HepG2 (cell line): ENCODE results near the gene ESRP2. TPM values are rescaled to one million over a fixed set of nuclear protein-coding genes. Genes with fewer than 3 reads are reported as not detected.

Source experiments
- ARHGAP35 ChIP-seq: sonication (generic); formaldehyde crosslinking; IDR thresholded peaks from 2 replicates; pipeline ENCODE4 v1.9.0; 2022; ENCODE audit warnings: mild to moderate bottlenecking, inconsistent platforms, moderate library complexity, missing genetic modification reagents, borderline replicate concordance
- HCFC1 ChIP-seq: fragments of 150-350 bp; IDR thresholded peaks from 2 replicates; pipeline ENCODE4 v1.6.1; 2014; ENCODE audit warnings: low read depth, low read length
- HES4 ChIP-seq: sonication (generic); formaldehyde crosslinking; IDR thresholded peaks from 2 replicates; pipeline ENCODE4 v1.9.0; 2021; ENCODE audit warnings: mild to moderate bottlenecking, missing genetic modification reagents, borderline replicate concordance
- MTA3 ChIP-seq: sonication (generic); formaldehyde crosslinking; IDR thresholded peaks from 2 replicates; pipeline ENCODE4 v1.4.0; 2020; ENCODE audit warnings: missing genetic modification reagents
- ZMAT3 ChIP-seq: sonication (generic); formaldehyde crosslinking; conservative IDR thresholded peaks from 2 replicates; pipeline ENCODE4 v1.7.0; 2021; ENCODE audit warnings: missing genetic modification reagents
- ZNF382 ChIP-seq: sonication (generic); formaldehyde crosslinking; IDR thresholded peaks from 2 replicates; pipeline ENCODE4 v1.5.0; 2020; ENCODE audit warnings: missing genetic modification reagents, mild to moderate bottlenecking, borderline replicate concordance
- ZNF441 ChIP-seq: sonication (generic); formaldehyde crosslinking; IDR thresholded peaks from 2 replicates; pipeline ENCODE4 v1.7.0; 2021; ENCODE audit warnings: missing genetic modification reagents, borderline replicate concordance
- polyA plus RNA-seq, 8 experiments: library from polyadenylated mRNA; depleted of rRNA in 3 of 8; stranded (reverse) in 7 of 8; unstranded in 1 of 8; fragments of >200 nt; fragmentation: Illumina TruSeq in 4 of 8; extraction: Trizol in 4 of 8; gene quantifications; 2 replicates each; pipeline versions ENCODE4 v1.2.1 to v1.2.3, GENCODE V29; 2011 to 2016; ENCODE audit warnings: low read depth in 4 of 8, missing spikeins in 1 of 8, mixed read lengths in 1 of 8; ENCODE audit not compliant: insufficient read depth in 1 of 8
- total RNA-seq, 5 experiments: library from RNA; depleted of rRNA; stranded (reverse); fragments of >200 nt; fragmentation: Illumina TruSeq; extraction: Trizol; gene quantifications; 2 replicates each; pipeline ENCODE4 v1.2.3, GENCODE V29; 2016; ENCODE audit warnings: low read depth in 1 of 5
- TF ChIP-seq, protein P1 (sequence below): sonication (generic); formaldehyde crosslinking; IDR thresholded peaks from 2 replicates; pipeline ENCODE4 v1.9.0; 2022; ENCODE audit warnings: low read depth, missing genetic modification reagents
- TF ChIP-seq, protein P2 (sequence below): sonication (generic); formaldehyde crosslinking; IDR thresholded peaks from 2 replicates; pipeline ENCODE4 v1.4.0; 2020; ENCODE audit warnings: missing genetic modification reagents

Gene ESRP2
- total and polyA plus RNA-seq, 2 of the 13 experiments (the other 11 are each of a cell fraction or from before 2014, with no cell fraction given), result 21.1 to 32.4 TPM

DNA sequence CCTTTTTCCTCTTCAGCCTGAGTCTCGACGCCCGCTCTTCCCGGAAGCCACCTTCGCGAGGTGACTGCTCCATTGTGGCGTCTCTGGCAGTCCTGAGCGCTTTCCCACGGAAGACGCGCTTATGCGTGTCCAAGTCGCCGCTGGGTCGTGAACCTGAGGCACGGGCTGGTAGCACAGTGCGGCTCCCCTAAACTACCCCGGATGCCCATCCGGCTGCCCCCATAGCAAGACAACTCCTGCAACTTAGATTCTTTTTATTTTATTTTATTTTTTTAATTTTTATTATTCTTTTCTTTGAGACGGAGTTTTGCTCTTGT is 2.1 kb upstream of the ESRP2 start (continued):
- TF ChIP-seq HCFC1, result no peak
- 0 out of 2 replicates have a peak, but pooled peaks have one; percentile 29 for TF ChIP-seq ZNF441 (CRISPR knock-in tag)
- peak; percentile 34; the same call in 1 of the 2 replicates for TF ChIP-seq ZMAT3 (CRISPR knock-in tag)
- TF ChIP-seq ARHGAP35 (CRISPR knock-in tag), result no peak; the same call in 1 of the 2 replicates
- TF ChIP-seq HES4 (CRISPR knock-in tag), result 0 out of 2 replicates have a peak, but pooled peaks have one; percentile 70
- TF ChIP-seq, protein P1, sequence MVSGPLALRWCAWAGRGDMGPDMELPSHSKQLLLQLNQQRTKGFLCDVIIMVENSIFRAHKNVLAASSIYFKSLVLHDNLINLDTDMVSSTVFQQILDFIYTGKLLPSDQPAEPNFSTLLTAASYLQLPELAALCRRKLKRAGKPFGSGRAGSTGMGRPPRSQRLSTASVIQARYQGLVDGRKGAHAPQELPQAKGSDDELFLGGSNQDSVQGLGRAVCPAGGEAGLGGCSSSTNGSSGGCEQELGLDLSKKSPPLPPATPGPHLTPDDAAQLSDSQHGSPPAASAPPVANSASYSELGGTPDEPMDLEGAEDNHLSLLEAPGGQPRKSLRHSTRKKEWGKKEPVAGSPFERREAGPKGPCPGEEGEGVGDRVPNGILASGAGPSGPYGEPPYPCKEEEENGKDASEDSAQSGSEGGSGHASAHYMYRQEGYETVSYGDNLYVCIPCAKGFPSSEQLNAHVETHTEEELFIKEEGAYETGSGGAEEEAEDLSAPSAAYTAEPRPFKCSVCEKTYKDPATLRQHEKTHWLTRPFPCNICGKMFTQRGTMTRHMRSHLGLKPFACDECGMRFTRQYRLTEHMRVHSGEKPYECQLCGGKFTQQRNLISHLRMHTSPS, result 0 out of 2 replicates have a peak, but pooled peaks have one; percentile 8
- TF ChIP-seq, protein P2, sequence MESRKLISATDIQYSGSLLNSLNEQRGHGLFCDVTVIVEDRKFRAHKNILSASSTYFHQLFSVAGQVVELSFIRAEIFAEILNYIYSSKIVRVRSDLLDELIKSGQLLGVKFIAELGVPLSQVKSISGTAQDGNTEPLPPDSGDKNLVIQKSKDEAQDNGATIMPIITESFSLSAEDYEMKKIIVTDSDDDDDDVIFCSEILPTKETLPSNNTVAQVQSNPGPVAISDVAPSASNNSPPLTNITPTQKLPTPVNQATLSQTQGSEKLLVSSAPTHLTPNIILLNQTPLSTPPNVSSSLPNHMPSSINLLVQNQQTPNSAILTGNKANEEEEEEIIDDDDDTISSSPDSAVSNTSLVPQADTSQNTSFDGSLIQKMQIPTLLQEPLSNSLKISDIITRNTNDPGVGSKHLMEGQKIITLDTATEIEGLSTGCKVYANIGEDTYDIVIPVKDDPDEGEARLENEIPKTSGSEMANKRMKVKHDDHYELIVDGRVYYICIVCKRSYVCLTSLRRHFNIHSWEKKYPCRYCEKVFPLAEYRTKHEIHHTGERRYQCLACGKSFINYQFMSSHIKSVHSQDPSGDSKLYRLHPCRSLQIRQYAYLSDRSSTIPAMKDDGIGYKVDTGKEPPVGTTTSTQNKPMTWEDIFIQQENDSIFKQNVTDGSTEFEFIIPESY (CRISPR knock-in tag), result peak; percentile 58
- 0 out of 2 replicates have a peak, but pooled peaks have one; percentile 62 for TF ChIP-seq MTA3 (CRISPR knock-in tag)
- no peak for TF ChIP-seq ZNF382 (CRISPR knock-in tag)
- TF ChIP-seq, all 625 proteins: peak for 18
